Small intestine (tissue), 7 donors: Measurements from ENCODE around the gene DRC3. TPM values are rescaled to one million over a fixed set of nuclear protein-coding genes. Genes with fewer than 3 reads are reported as not detected.

Source experiments
- DNase-seq, 2 donors: peaks; one replicate each; pipeline versions ENCODE4 v3.0.0 to v3.0.0-alpha.2; 2013
- FAIRE-seq: peaks from 2 replicates; lab custom pipeline; 2012; peaks lifted over from hg19 to GRCh38; lab: Jason Lieb, UNC
- H3K27ac ChIP-seq, 3 donors: one replicate each; pipeline ENCODE4 v1.5.1; 2013; ENCODE audit warnings: low read length in 2 of 3, mild to moderate bottlenecking in 2 of 3, control low read depth in 1 of 3, inconsistent platforms in 1 of 3, low read depth in 1 of 3, moderate library complexity in 1 of 3
- H3K27me3 ChIP-seq, 3 donors: one replicate each; pipeline ENCODE4 v1.6.1; 2013; ENCODE audit warnings: low read length in 3 of 3, inconsistent platforms in 1 of 3; ENCODE audit not compliant: control insufficient read depth in 3 of 3, insufficient read depth in 3 of 3
- H3K36me3 ChIP-seq, 3 donors: one replicate each; pipeline ENCODE4 v1.6.1; 2013; ENCODE audit warnings: low read length in 3 of 3, inconsistent platforms in 1 of 3, low read depth in 1 of 3, mild to moderate bottlenecking in 1 of 3, moderate library complexity in 1 of 3; ENCODE audit not compliant: control insufficient read depth in 3 of 3, insufficient read depth in 2 of 3
- H3K4me1 ChIP-seq, 3 donors: one replicate each; pipeline ENCODE4 v1.6.1; 2013; ENCODE audit warnings: low read length in 2 of 3, inconsistent platforms in 1 of 3, low read depth in 1 of 3, mild to moderate bottlenecking in 1 of 3, moderate library complexity in 1 of 3; ENCODE audit not compliant: control insufficient read depth in 3 of 3, insufficient read depth in 2 of 3
- H3K4me3 ChIP-seq, 3 donors: one replicate each; pipeline ENCODE4 v1.5.1; 2013; ENCODE audit warnings: low read length in 3 of 3, control low read depth in 1 of 3, inconsistent platforms in 1 of 3, low read depth in 1 of 3, mild to moderate bottlenecking in 1 of 3, moderate library complexity in 1 of 3
- H3K9me3 ChIP-seq, 2 donors: one replicate each; pipeline ENCODE4 v1.6.1; 2013; ENCODE audit warnings: low read depth in 1 of 2, low read length in 1 of 2; ENCODE audit not compliant: control insufficient read depth in 2 of 2, insufficient read depth in 1 of 2
- WGBS, 3 donors: extraction: QIAGEN DNeasy Blood & Tissue Kit; methylation state at CpG; one replicate each; pipeline ENCODE4 v1.1.7; 2013; 5-methylcytosine and 5-hydroxymethylcytosine counted together
- polyA plus RNA-seq, 4 donors: library from polyadenylated mRNA; stranded (reverse) in 3 of 4; unstranded in 1 of 4; fragments of 200-250 nt in 3 of 4; fragments of 120-200 nt in 1 of 4; gene quantifications; one replicate each; pipeline versions ENCODE4 v1.2.1 to v1.2.3, GENCODE V29; 2013
- donor health status: healthy with polysubstance abuse.
- donor health status: control.
- donor health status: control.
- donor health status: Bipolar disorder and iron deficiency.
- donor health status: healthy.

Gene DRC3
- polyA plus RNA-seq, 4 donors, result 0.54 to 4.1 (median 0.85) TPM; not detected in 1

- H3K27me3 ChIP-seq, result no peaks in the 10 kb centered on the region
- no peak for DNase-seq
- 86% methylated on average over 7 of the region's 7 CpGs for WGBS, 3 donors
These were observed 14.7 kb downstream of the DRC3 start for GRCh38 chr17:17987187-17987896.

GRCh38 chr17:17987901-17988300 is 15.2 kb downstream of the DRC3 start:
- Histone ChIP-seq H3K4me1 (no peaks in the 10 kb centered on the region), H3K9me3 (no peaks in the 10 kb centered on the region), H3K36me3 (no peaks in the 10 kb centered on the region), H3K4me3 (no peak overlapping the region), H3K27me3 (no peaks in the 10 kb centered on the region), H3K27ac (no peak overlapping the region)
- DNase-seq (peak in 1 of 2 donors; percentile 20), FAIRE-seq (no peak)
- WGBS, 3 donors, result 42 to 70% (median 69%) methylated on average over 14 of the region's 14 CpGs

More at GRCh38 chr17:17987187-17987896, 14.7 kb downstream of the DRC3 start:
- no peak for FAIRE-seq
- no peaks in the 10 kb centered on the region for H3K4me1 ChIP-seq
- no peak overlapping the region for H3K27ac ChIP-seq
- no peaks in the 10 kb centered on the region for H3K36me3 ChIP-seq
- H3K9me3 ChIP-seq, result no peaks in the 10 kb centered on the region
- no peak overlapping the region for H3K4me3 ChIP-seq

GRCh38 chr17:17988427-17988945 is 15.8 kb downstream of the DRC3 start:
- Histone ChIP-seq H3K4me3 (no peak overlapping the region), H3K9me3 (no peaks in the 10 kb centered on the region), H3K27ac (no peak overlapping the region), H3K27me3 (no peaks in the 10 kb centered on the region), H3K36me3 (no peaks in the 10 kb centered on the region), H3K4me1 (no peaks in the 10 kb centered on the region)
- no peak for FAIRE-seq
- no peak for DNase-seq
- 80 to 89% (median 85%) methylated on average over 7 of the region's 7 CpGs for WGBS, 3 donors

- H3K4me3 ChIP-seq, result no peak overlapping the region
- H3K27ac ChIP-seq, result no peak overlapping the region
- no peaks in the 10 kb centered on the region for H3K4me1 ChIP-seq
- WGBS, 3 donors, result 90 to 96% (median 91%) methylated on average over 9 of the region's 9 CpGs
- no peaks in the 10 kb centered on the region for H3K36me3 ChIP-seq
- FAIRE-seq (no peak), DNase-seq (no peak)
- H3K27me3 ChIP-seq, result no peaks in the 10 kb centered on the region
- no peaks in the 10 kb centered on the region for H3K9me3 ChIP-seq
These were observed 16.4 kb downstream of the DRC3 start for GRCh38 chr17:17989081-17989480.

- Histone ChIP-seq H3K9me3 (no peaks in the 10 kb centered on the region), H3K36me3 (no peaks in the 10 kb centered on the region), H3K27me3 (no peaks in the 10 kb centered on the region), H3K27ac (no peak overlapping the region), H3K4me1 (no peaks in the 10 kb centered on the region), H3K4me3 (no peak overlapping the region)
- 70 to 87% (median 78%) methylated on average over 10 of the region's 10 CpGs for WGBS, 3 donors
- no peak for DNase-seq
- FAIRE-seq, result no peak
These were observed 17.0 kb downstream of the DRC3 start for GRCh38 chr17:17989618-17990017.

GRCh38 chr17:17990282-17990681 is 17.6 kb downstream of the DRC3 start:
- no peaks in the 10 kb centered on the region for H3K36me3 ChIP-seq
- no peak overlapping the region for H3K4me3 ChIP-seq
- H3K27ac ChIP-seq, result no peak overlapping the region
- no peak for FAIRE-seq
- no peak for DNase-seq
- H3K4me1 ChIP-seq, result no peaks in the 10 kb centered on the region
- H3K9me3 ChIP-seq, result no peaks in the 10 kb centered on the region
- 67 to 85% (median 69%) methylated on average over 2 of the region's 2 CpGs for WGBS, 3 donors
- no peaks in the 10 kb centered on the region for H3K27me3 ChIP-seq

GRCh38 chr17:17993366-17993765 is 20.7 kb downstream of the DRC3 start:
- Histone ChIP-seq H3K9me3 (no peaks in the 10 kb centered on the region), H3K4me1 (no peaks in the 10 kb centered on the region), H3K4me3 (no peak overlapping the region), H3K27me3 (no peaks in the 10 kb centered on the region), H3K27ac (no peak overlapping the region), H3K36me3 (peaks cover 0 to 3% (median 0%) of the 10 kb centered on the region in 3 donors)
- 89 to 93% (median 91%) methylated on average over 2 of the region's 2 CpGs for WGBS, 3 donors
- DNase-seq (no peak), FAIRE-seq (no peak)

GRCh38 chr17:17993852-17994251 is 21.2 kb downstream of the DRC3 start:
- no peak for FAIRE-seq
- no peak overlapping the region for H3K27ac ChIP-seq
- H3K9me3 ChIP-seq, result no peaks in the 10 kb centered on the region
- 89 to 95% (median 95%) methylated on average over 12 of the region's 12 CpGs for WGBS, 3 donors
- peaks cover 0 to 3% (median 0%) of the 10 kb centered on the region in 3 donors for H3K36me3 ChIP-seq
- no peak overlapping the region for H3K4me3 ChIP-seq
- H3K27me3 ChIP-seq, result no peaks in the 10 kb centered on the region
- DNase-seq, result no peak
- no peaks in the 10 kb centered on the region for H3K4me1 ChIP-seq
